GM19324 (cell line): ENCODE data around the gene CHTF8.
A peak's percentile ranks its signal among the peaks of the same experiment; 100 is the strongest.
"Not testable (repeated sequence)": the region's sequence is repeated elsewhere in the genome, so short reads cannot be mapped to it uniquely, and the experiment has no call there.

Source experiments
- ATAC-seq: cut with Tn5 transposase; IDR thresholded peaks from one replicate; pipeline ENCODE4 v1.9.1; 2021; ENCODE audit warnings: mild to moderate bottlenecking, moderate library complexity; ENCODE audit not compliant: unreplicated experiment, low FRiP score

Gene CHTF8

GRCh38 chr16:69141014-69141413 is 8.6 kb upstream of the CHTF8 start:
- ATAC-seq: no peak

- ATAC-seq: not testable (repeated sequence)
Measured at GRCh38 chr16:69139464-69139863, 7.1 kb upstream of the CHTF8 start.

GRCh38 chr16:69138608-69139007 is 6.2 kb upstream of the CHTF8 start:
- no peak for ATAC-seq

- ATAC-seq: no peak
Measured at GRCh38 chr16:69133373-69133954, 1.1 kb upstream of the CHTF8 start.

GRCh38 chr16:69131839-69132423 is 457 bp downstream of the CHTF8 start:
- peak; percentile 28 for ATAC-seq

GRCh38 chr16:69131167-69131838 is 1.1 kb downstream of the CHTF8 start:
- no peak for ATAC-seq

- no peak for ATAC-seq
Measured at GRCh38 chr16:69130461-69130860, 1.9 kb downstream of the CHTF8 start.

GRCh38 chr16:69127966-69128510 is 4.3 kb downstream of the CHTF8 start:
- ATAC-seq: no peak

GRCh38 chr16:69126801-69127200 is 5.6 kb downstream of the CHTF8 start:
- ATAC-seq: not testable (repeated sequence)

- ATAC-seq: no peak
Measured at GRCh38 chr16:69126221-69126620, 6.2 kb downstream of the CHTF8 start.

- not testable (repeated sequence) for ATAC-seq
Measured at GRCh38 chr16:69124961-69125360, 7.4 kb downstream of the CHTF8 start.

- ATAC-seq: not testable (repeated sequence)
Measured at GRCh38 chr16:69124406-69124805, 8.0 kb downstream of the CHTF8 start.

GRCh38 chr16:69123910-69124309 is 8.5 kb downstream of the CHTF8 start:
- ATAC-seq: no peak

GRCh38 chr16:69120096-69120664 is 12.2 kb downstream of the CHTF8 start:
- ATAC-seq: no peak

- ATAC-seq: no peak
Measured at GRCh38 chr16:69119536-69119935, 12.9 kb downstream of the CHTF8 start.

- ATAC-seq: no peak
Measured at GRCh38 chr16:69118994-69119393, 13.4 kb downstream of the CHTF8 start.

GRCh38 chr16:69118468-69118867 is 13.9 kb downstream of the CHTF8 start:
- no peak for ATAC-seq

GRCh38 chr16:69116906-69117305 is 15.5 kb downstream of the CHTF8 start:
- no peak for ATAC-seq

- no peak for ATAC-seq
Measured at GRCh38 chr16:69116256-69116875, 16.0 kb downstream of the CHTF8 start.

- no peak for ATAC-seq
Measured at GRCh38 chr16:69115837-69116236, 16.6 kb downstream of the CHTF8 start.

GRCh38 chr16:69115361-69115760 is 17.0 kb downstream of the CHTF8 start:
- ATAC-seq: no peak
